ENCODE results near the gene ARID1A. TPM values are rescaled to one million over a fixed set of nuclear protein-coding genes. Genes with fewer than 3 reads are reported as not detected.

The ARID1A gene
- total RNA-seq, 1 donor from 2014 or later, result 186 TPM

- H3K9me3 Mint-ChIP-seq (ENCODE audit: low read depth), result no peaks in the 10 kb centered on the region
- no peaks in the 10 kb centered on the region for H3K36me3 Mint-ChIP-seq (ENCODE audit: insufficient read depth)
- no peaks in the 10 kb centered on the region for H3K4me1 Mint-ChIP-seq (ENCODE audit: low read depth)
- TF ChIP-seq, protein P1, sequence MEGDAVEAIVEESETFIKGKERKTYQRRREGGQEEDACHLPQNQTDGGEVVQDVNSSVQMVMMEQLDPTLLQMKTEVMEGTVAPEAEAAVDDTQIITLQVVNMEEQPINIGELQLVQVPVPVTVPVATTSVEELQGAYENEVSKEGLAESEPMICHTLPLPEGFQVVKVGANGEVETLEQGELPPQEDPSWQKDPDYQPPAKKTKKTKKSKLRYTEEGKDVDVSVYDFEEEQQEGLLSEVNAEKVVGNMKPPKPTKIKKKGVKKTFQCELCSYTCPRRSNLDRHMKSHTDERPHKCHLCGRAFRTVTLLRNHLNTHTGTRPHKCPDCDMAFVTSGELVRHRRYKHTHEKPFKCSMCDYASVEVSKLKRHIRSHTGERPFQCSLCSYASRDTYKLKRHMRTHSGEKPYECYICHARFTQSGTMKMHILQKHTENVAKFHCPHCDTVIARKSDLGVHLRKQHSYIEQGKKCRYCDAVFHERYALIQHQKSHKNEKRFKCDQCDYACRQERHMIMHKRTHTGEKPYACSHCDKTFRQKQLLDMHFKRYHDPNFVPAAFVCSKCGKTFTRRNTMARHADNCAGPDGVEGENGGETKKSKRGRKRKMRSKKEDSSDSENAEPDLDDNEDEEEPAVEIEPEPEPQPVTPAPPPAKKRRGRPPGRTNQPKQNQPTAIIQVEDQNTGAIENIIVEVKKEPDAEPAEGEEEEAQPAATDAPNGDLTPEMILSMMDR (IDR thresholded peaks at IDR 0.05; ENCODE audit: unreplicated experiment), result no peak
- H3K27me3 Mint-ChIP-seq, result no peaks in the 10 kb centered on the region
- no peak overlapping the region for H3K27ac Mint-ChIP-seq
- no peak overlapping the region for H3K4me3 Mint-ChIP-seq (ENCODE audit: low read depth)
- no peak for DNase-seq (ENCODE audit: low spot score, unreplicated experiment)
These were observed 10.9 kb upstream of the ARID1A start for GRCh38 chr1:26684763-26685508.

- H3K9me3 Mint-ChIP-seq (ENCODE audit: low read depth), result no peaks in the 10 kb centered on the region
- TF ChIP-seq, protein P1 (IDR thresholded peaks at IDR 0.05; ENCODE audit: unreplicated experiment), result no peak
- H3K4me1 Mint-ChIP-seq (ENCODE audit: low read depth), result peaks cover 6% of the 10 kb centered on the region
- no peak for DNase-seq (ENCODE audit: low spot score, unreplicated experiment)
- H3K36me3 Mint-ChIP-seq (ENCODE audit: insufficient read depth), result no peaks in the 10 kb centered on the region
- no peaks in the 10 kb centered on the region for H3K27me3 Mint-ChIP-seq
- no peak overlapping the region for H3K4me3 Mint-ChIP-seq (ENCODE audit: low read depth)
- H3K27ac Mint-ChIP-seq, result no peak overlapping the region
These were observed 9.0 kb upstream of the ARID1A start for GRCh38 chr1:26686795-26687194.

GRCh38 chr1:26689504-26689903, 6.3 kb upstream of the ARID1A start:
- DNase-seq (ENCODE audit: low spot score, unreplicated experiment), result no peak
- Mint-ChIP-seq H3K4me1 (ENCODE audit: low read depth) (peaks cover 19% of the 10 kb centered on the region), H3K36me3 (ENCODE audit: insufficient read depth) (no peaks in the 10 kb centered on the region), H3K4me3 (ENCODE audit: low read depth) (no peak overlapping the region), H3K27me3 (no peaks in the 10 kb centered on the region), H3K27ac (no peak overlapping the region), H3K9me3 (ENCODE audit: low read depth) (no peaks in the 10 kb centered on the region)
- TF ChIP-seq, protein P1 (IDR thresholded peaks at IDR 0.05; ENCODE audit: unreplicated experiment), result no peak

DNA sequence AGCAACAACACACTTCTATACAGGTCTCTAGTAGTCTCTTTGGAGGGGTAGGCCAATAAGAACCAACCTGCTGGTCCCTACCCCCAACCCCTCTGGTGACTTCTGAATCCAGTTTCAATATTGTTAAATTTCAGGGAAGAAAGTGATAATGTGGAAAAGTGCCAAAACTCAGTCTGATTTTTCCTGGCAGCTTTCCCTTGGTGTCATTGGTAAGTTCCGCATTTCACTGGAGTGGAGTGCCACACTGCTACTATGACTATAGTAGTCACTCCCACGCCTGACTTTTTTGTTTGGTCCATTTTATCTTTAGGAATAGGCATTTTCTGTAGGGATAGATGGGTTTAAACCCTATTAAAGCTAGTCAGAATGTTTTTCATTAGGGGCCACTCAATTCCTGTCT, 5.7 kb upstream of the ARID1A start:
- H3K27me3 Mint-ChIP-seq, result no peaks in the 10 kb centered on the region
- H3K9me3 Mint-ChIP-seq (ENCODE audit: low read depth), result no peaks in the 10 kb centered on the region
- no peak overlapping the region for H3K27ac Mint-ChIP-seq
- H3K4me3 Mint-ChIP-seq (ENCODE audit: low read depth), result no peak overlapping the region
- peaks cover 25% of the 10 kb centered on the region for H3K4me1 Mint-ChIP-seq (ENCODE audit: low read depth)
- TF ChIP-seq, protein P1 (IDR thresholded peaks at IDR 0.05; ENCODE audit: unreplicated experiment), result no peak
- H3K36me3 Mint-ChIP-seq (ENCODE audit: insufficient read depth), result no peaks in the 10 kb centered on the region
- no peak for DNase-seq (ENCODE audit: low spot score, unreplicated experiment)

DNA sequence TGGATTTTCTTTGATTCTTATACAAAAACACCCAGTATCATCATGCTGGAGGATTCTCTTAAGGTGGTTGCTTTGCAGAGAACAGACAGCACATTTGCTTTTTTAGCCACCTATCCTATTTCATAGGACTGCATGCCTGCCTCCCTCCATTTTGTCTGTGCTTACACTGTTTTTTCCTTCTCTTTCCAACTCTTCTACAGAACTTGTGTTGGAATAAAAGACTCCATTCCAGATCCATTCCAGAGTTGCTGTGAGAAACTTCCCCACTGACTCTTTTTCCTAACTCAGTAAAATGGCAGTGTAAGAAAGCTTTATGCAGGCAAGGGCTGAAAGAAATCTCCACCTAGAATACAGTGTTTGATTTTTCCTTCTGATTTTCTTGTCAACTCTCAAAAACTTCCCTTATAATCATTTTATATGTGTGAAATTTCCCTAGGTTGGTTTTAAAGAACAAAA, 5.2 kb upstream of the ARID1A start:
- TF ChIP-seq, protein P1 (IDR thresholded peaks at IDR 0.05; ENCODE audit: unreplicated experiment), result no peak
- Mint-ChIP-seq H3K4me3 (ENCODE audit: low read depth) (no peak overlapping the region), H3K9me3 (ENCODE audit: low read depth) (no peaks in the 10 kb centered on the region), H3K27ac (no peak overlapping the region), H3K4me1 (ENCODE audit: low read depth) (peaks cover 26% of the 10 kb centered on the region), H3K36me3 (ENCODE audit: insufficient read depth) (no peaks in the 10 kb centered on the region), H3K27me3 (no peaks in the 10 kb centered on the region)
- DNase-seq (ENCODE audit: low spot score, unreplicated experiment), result no peak
